Measurements from ENCODE around the gene TMEM30B.
A peak's percentile ranks its signal among the peaks of the same experiment; 100 is the strongest.

The TMEM30B gene

GRCh38 chr14:61266436-61266835, 14.7 kb downstream of the TMEM30B start:
- no peaks in the 10 kb centered on the region for H3K36me3 ChIP-seq (ENCODE audit: control insufficient read depth, insufficient read depth, low read length)
- TF ChIP-seq CTCF (IDR thresholded peaks at IDR 0.05), result no peak
- H3K9ac ChIP-seq, result no peak overlapping the region
- no peak overlapping the region for H2AFZ ChIP-seq
- H3K4me3 ChIP-seq (ENCODE audit: low read depth, low read length), result no peak overlapping the region
- H3K9me3 ChIP-seq (ENCODE audit: control insufficient read depth, low read length), result no peaks in the 10 kb centered on the region
- H3K4me1 ChIP-seq, result peaks cover 2% of the 10 kb centered on the region
- no peak overlapping the region for H3K27ac ChIP-seq
- no peaks in the 10 kb centered on the region for H3K79me2 ChIP-seq
- H3K4me2 ChIP-seq (ENCODE audit: low read length), result no peak overlapping the region
- H3K27me3 ChIP-seq (ENCODE audit: control insufficient read depth, insufficient read depth, low read length), result no peaks in the 10 kb centered on the region

- H3K27me3 ChIP-seq (ENCODE audit: control insufficient read depth, insufficient read depth, low read length), result no peaks in the 10 kb centered on the region
- H3K9me3 ChIP-seq (ENCODE audit: control insufficient read depth, low read length), result no peaks in the 10 kb centered on the region
- H2AFZ ChIP-seq, result peak overlapping the region; percentile 66
- no peak overlapping the region for H3K9ac ChIP-seq
- no peak overlapping the region for H3K4me3 ChIP-seq (ENCODE audit: low read depth, low read length)
- peaks cover 2% of the 10 kb centered on the region for H3K4me1 ChIP-seq
- no peaks in the 10 kb centered on the region for H3K36me3 ChIP-seq (ENCODE audit: control insufficient read depth, insufficient read depth, low read length)
- no peak overlapping the region for H3K4me2 ChIP-seq (ENCODE audit: low read length)
- no peak for TF ChIP-seq CTCF (IDR thresholded peaks at IDR 0.05)
- H3K79me2 ChIP-seq, result no peaks in the 10 kb centered on the region
- no peak overlapping the region for H3K27ac ChIP-seq
Observed at GRCh38 chr14:61264651-61265050, 16.5 kb downstream of the TMEM30B start.

- Histone ChIP-seq H3K4me3 (ENCODE audit: low read depth, low read length) (no peak overlapping the region), H3K27me3 (ENCODE audit: control insufficient read depth, insufficient read depth, low read length) (no peaks in the 10 kb centered on the region), H3K4me1 (peaks cover 2% of the 10 kb centered on the region), H2AFZ (peak overlapping the region; percentile 66), H3K27ac (no peak overlapping the region), H3K9ac (no peak overlapping the region), H3K36me3 (ENCODE audit: control insufficient read depth, insufficient read depth, low read length) (no peaks in the 10 kb centered on the region), H3K9me3 (ENCODE audit: control insufficient read depth, low read length) (no peaks in the 10 kb centered on the region), H3K4me2 (ENCODE audit: low read length) (no peak overlapping the region), H3K79me2 (no peaks in the 10 kb centered on the region)
- no peak for TF ChIP-seq CTCF (IDR thresholded peaks at IDR 0.05)
Observed at GRCh38 chr14:61264010-61264571, 17.0 kb downstream of the TMEM30B start.

- Histone ChIP-seq H3K9ac (no peak overlapping the region), H3K9me3 (ENCODE audit: control insufficient read depth, low read length) (no peaks in the 10 kb centered on the region), H3K36me3 (ENCODE audit: control insufficient read depth, insufficient read depth, low read length) (no peaks in the 10 kb centered on the region), H2AFZ (no peak overlapping the region), H3K4me1 (peaks cover 2% of the 10 kb centered on the region), H3K27me3 (ENCODE audit: control insufficient read depth, insufficient read depth, low read length) (no peaks in the 10 kb centered on the region), H3K4me3 (ENCODE audit: low read depth, low read length) (no peak overlapping the region), H3K4me2 (ENCODE audit: low read length) (no peak overlapping the region), H3K79me2 (no peaks in the 10 kb centered on the region), H3K27ac (no peak overlapping the region)
- no peak for TF ChIP-seq CTCF (IDR thresholded peaks at IDR 0.05)
Observed at GRCh38 chr14:61262082-61262481, 19.1 kb downstream of the TMEM30B start.
